KBM-7 (cell line): ENCODE results near the gene JAK2.
"Not testable (repeated sequence)": the region's sequence is repeated elsewhere in the genome, so short reads cannot be mapped to it uniquely, and the experiment has no call there.

Experiments used
- DNase-seq: peaks from one replicate; pipeline ENCODE4 v3.0.0-alpha.2; 2015
- in situ Hi-C: fragments of 300-500 bp; cut with MboI; formaldehyde crosslinking; loops from 2 replicates; pipeline ENCODE4 v1.14.3; 2020; ENCODE audit warnings: low sequenced_read_pairs, low pct_unique_long_range_greater_than_20kb, mixed read lengths

JAK2 gene

DNA sequence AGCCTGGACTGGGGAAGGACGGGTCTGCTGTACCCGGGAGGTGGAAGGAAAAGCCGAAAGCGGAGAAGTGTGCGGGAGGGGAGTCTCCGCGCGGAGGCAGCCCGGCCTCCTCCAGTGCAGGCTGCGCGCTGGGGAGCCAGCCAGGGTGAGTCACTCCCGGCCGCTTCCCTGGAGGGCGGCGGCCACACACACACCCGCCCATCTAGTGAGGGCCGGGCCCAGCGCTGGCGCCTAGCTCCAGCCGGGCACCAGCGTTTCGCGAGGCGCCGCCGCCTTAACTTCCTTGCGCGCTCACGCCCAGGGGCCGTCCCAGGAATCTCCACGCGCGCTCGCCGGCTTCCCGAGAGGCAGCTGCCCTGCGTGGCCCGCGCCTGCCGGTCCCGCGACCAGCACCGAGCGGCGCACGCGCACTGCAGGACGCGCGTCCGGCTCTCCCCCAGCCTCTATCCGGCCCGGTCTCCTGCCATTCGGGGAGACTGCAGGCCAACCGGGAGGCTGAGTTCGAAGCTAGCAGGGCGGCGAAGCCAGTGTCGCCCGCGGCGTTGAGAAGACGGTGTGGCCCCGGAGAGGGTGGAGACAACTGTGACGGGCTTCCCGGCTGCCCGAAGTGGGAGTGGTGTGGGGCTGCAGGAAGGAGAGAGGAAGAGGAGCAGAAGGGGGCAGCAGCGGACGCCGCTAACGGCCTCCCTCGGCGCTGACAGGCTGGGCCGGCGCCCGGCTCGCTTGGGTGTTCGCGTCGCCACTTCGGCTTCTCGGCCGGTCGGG lies at the start of gene JAK2:
JAK2 (plus strand) TSS at position 652 of the 765 bp plus-strand sequence. CDS start 36,716 bp downstream, outside the sequence.
- peak; percentile 96 for DNase-seq
- in situ Hi-C loops: loop anchor here (25.0 kb wide), 1 partner anchor 223 kb away; no protein-coding TSS in a partner anchor

DNA sequence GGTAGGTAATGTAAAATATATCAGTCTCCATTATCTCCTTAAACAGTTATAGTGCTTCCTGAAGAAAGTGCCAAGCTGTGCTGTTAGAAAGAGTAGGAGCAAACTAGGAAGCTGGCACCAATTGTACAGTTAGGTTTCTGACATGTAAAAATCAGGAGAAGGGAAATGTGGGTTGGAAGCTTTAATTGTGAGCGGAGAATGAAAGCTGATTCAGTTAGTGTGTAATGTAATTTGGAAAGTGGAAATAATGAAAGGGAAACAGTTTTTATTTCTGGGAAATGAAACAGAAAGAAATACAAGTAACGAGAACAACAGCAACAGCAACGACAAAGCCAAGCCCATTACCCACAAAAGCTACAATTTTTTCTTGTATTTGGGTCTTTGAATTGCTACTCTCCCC lies 48.8 kb upstream of the JAK2 start:
- DNase-seq: no peak
- in situ Hi-C loops: no loop called here

DNA sequence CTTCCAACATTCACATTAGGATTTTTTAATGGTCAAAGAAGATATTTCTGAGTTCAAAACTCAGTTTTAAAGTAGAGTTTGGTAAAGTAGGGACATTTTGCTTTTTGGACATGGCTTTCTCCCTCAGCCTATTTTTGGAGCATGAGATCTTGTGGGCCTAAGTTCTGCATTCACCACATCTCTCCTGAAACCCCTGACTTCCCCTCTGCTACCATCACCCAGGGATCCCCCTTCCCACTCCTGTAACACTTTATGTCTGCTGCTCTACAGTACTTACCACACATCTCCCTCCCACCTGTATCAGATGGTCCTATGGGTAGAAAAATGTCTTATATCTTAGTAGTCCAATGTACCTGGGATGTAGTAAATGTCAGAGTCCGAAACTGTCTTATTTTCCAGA lies 48.2 kb upstream of the JAK2 start:
- in situ Hi-C loops: no loop called here

DNA sequence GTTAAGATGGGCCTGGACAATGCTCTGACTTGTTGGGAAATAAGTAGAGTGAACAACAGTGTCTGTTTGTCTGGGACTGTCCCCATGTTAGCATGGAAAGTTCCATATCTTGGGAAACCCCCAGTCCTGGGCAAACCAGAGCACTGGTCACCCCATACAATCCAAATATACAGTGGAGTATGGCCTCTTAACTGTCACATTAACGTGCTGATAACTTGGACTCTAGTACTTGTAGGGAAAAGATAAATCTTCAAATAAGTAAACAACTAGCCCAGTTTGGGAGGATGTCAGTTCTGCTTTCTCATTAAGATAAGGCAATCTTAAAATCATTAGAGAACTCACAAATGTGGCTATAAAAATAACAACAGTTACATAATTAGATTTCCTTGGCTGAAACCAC lies 47.6 kb upstream of the JAK2 start:
- no peak for DNase-seq
- in situ Hi-C loops: no loop called here

More for the DNA sequence above, 48.2 kb upstream of the JAK2 start:
- peak; percentile 16 for DNase-seq

DNA sequence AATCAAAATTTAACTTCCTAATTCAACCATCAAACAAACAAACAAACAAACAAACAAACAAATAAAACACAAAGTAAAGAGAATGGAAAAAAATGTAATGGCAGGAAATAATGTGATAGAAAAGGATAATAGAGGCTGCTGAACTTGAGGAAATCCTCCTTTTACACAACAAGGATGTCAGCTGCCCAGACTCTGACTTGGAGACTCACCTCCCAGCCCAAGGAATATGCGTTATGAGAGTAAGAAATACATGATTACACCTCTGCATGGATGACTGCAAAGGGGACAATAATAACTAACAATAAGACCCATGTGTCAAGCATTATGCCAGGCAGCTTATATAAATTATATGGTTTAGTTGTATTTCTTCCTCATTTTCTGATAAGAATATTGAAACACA lies 46.6 kb upstream of the JAK2 start:
- in situ Hi-C loops: no loop called here
- DNase-seq: no peak

DNA sequence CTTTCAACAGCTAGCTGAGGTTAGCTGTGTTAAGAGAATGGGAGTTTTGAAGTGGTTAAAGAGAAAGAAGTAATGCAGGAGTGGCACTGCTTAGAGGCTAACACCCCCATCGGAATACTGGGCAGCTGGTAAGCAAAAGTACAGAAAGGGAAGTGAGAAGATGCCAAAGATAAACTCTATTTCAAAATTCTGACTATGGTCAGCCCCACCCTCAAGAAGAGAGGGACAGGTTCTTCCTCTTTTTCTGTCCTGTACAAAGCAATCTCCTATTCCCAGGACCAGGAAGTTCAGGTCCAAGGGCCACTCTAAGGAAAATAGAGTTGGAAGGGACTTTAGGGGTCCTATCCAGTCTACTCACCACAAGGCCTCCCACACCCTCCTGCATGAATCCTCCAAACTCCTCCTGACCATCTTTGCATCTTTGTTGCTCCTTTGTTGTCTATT lies 45.9 kb upstream of the JAK2 start:
- in situ Hi-C loops: no loop called here
- peak; percentile 92 for DNase-seq

DNA sequence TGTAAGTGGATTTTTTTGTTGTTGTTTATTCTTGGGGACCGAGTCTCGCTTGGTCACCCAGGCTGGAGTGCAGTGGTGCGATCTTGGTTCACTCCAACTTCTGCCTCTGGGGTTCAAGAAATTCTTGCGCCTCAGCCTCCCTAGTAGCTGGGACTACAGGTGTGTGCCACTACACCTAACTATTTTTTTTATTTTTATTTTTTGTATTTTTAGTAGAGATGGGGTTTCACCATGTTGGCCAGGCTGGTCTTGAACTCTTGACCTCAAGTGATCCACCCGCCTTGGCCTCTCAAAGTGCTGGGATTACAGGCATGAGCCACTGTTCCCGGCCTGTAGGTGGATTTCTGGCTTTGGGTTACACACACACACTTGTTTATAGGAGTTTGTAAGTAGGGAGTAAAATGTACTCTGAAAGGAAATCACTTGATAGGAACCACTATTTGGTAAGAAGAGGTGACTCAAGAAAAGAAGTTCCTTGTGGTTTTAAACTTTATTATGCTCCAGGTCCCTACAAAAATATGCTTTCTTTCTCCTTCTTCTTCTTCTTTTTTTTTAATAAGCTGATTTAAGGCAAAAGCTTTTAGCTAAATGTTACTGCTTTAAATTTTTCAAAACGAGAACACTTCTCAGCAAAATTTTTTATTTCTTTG lies 42.9 kb upstream of the JAK2 start:
- in situ Hi-C loops: not testable (repeated sequence)
- DNase-seq: peak; percentile 38

DNA sequence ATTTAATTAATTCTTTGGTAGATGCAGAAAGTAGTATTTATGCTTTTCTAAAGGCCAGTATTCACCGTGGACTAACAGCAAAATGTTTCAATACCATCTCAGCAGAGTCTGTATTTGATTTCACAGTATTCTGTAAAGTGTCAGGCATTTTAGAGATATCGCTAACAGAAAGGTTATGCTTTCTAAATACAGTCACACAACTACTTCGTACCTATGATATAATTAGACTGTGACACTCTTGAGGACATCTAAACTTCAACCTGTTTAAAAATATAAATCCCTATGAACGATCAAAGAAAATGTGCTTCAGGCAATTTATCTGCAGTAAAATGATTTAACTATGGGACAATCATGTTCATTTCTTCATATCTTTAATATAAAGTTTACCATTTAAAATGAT lies 41.7 kb upstream of the JAK2 start:
- in situ Hi-C loops: no loop called here
- no peak for DNase-seq

DNA sequence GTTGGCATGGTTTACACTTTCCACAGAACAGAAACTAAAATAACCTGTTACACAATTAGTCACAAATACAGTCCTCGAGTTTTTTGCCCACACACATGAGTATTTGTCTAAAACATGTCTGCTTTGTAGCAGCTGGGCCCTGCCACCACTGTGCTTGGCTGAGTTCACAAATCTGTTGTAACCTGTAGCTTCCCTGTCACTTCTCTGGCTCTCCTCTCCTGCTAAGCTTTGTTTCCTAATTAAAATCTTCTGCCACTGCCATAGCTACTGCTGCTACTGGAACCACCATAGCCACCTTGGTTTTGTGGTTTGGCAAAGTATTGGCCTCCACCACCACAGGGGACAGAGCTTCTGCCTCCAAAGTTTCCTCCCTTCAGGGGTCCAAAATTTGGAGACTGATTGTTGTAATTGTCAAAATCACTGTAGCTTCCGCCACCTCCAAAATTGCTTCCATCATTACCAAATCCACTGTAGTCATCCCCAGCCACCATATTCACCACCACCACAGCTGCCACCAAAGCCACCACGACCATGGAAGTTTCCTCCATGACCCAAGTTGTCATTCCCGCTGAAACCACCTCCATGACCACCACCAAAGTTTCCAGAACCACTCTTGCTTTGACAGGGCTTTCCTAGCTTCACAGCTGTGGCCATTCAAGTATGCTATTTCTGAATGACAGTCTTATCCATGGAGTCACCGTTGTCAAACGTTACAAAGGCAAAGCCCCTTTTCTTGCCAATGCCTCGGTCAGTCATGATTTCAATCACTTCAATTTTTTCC lies 40.5 kb upstream of the JAK2 start:
- in situ Hi-C loops: not testable (repeated sequence)
- peak; percentile 2 for DNase-seq

DNA sequence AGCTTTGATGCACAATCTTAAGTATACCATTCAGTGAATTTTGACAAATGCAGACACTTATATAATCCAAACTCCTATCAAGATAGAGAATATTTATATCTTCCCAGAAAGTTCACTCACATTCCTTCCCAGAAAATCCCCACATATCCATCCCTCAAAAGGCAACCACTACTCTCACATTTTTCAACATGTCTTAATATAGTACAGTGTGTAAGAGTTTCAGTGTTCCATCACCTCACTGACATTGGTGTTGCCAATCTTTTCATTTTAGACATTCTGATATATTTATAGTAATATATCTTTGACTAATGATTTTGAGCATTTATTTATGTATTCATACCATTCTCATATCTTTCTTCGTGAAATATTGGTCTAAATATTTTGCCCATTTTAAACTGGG lies 38.1 kb upstream of the JAK2 start:
- in situ Hi-C loops: no loop called here
- DNase-seq: no peak

DNA sequence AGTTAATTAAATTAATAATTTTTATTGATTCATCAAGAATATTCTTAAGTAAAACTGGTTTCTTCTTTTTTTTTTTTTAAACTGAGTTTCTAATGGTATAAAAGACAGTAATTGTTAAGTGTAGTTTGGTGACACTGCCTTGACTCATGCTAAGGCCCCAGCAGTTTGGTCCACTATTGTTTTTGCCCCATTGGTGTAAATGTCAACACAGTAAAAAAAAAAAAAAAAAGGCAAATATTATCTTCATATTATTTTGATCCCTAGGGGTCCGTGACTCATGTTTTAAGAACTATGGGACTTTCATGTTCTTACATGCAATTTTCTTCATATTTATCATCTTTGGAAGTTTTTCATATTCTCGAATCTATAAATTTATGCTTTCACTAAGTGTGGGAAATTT lies 29.2 kb upstream of the JAK2 start:
- in situ Hi-C loops: no loop called here
- no peak for DNase-seq

DNA sequence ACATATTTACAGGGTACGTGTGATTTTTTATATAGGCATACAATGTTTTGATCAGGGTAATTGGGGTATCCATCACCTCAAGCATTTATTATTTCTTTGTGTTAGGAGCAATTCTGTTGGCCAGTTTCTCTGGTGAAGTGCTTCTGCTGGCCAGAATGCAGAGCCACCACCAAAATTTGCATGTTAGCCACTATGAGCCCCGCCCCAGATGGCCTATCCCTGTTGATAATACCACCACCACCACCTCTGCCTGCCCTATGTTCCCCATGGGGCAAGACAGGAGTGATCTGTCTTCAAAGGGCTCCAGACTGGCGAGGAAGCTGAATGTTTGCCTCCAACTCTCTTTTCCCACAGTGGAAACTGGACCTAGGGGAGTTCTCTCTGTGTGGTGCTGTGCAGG lies 26.0 kb upstream of the JAK2 start:
- in situ Hi-C loops: no loop called here
- no peak for DNase-seq

DNA sequence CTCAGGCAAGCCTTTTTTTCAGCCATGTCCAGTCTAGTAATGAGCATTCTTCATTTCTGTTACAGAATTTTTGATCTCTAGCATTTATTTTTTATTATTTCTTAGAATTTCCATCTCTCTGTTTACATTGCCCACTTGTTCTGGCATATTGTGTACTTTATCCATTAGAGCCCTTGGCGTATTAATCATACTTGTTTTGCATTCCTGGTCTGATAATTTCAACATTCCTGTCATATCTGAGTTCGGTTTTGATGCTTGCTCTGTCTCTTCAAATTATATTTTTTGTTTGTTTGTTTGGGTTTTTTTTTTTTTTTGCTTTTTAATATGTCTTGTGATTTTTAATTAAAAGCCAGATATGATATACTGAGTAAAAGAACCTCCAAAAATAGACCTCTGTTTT lies 23.0 kb upstream of the JAK2 start:
- DNase-seq: no peak
- in situ Hi-C loops: no loop called here

DNA sequence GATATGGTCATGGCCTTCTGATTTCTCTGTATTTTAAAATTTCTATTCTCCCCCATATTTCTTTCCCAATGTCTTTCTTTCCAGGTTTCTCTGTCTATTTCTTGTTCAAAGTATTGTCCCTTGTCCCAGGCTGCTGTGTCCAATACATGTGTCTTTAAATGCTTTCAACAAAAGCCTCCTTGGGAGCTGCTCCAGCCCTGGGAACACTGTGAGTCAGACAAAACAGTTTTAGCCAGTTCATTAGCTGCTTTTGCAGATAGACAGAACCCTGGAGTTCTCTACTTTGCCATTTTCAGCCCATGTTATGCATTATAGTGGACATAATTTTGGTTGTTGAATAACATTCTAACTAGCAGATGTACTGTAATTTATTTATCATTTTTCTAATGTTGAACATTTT lies 20.5 kb upstream of the JAK2 start:
- no peak for DNase-seq
- in situ Hi-C loops: no loop called here

DNA sequence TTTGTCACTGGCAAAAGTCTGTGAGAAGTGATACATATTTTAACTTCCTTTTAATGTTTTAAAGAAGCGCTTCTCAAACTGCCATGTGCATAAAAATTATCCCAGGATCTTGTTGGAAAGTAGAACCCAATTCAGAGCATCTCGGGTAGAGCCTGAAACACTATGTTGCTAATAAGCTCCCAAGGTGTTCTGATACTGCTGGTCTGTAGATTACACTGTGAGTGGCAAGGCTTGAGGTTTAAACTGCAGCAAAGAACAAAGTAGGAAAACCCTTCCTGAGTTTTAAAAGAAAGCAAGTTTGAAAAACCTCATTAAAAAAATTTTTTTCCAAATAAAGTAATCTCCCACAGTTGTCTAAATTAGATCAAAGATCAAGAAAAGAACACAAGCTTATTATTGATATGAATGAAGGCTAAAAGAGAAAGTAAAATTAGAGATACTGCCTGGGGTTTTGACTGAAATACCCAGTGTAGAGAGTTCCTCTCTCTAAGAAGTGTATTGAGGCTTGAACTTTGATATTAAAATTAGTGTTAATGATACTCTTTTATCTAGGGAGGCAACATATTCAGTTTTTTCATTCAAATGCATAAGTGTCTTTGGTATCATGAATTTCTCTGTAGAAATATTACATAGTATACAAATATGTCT lies 19.8 kb upstream of the JAK2 start:
- DNase-seq: no peak
- in situ Hi-C loops: no loop called here

DNA sequence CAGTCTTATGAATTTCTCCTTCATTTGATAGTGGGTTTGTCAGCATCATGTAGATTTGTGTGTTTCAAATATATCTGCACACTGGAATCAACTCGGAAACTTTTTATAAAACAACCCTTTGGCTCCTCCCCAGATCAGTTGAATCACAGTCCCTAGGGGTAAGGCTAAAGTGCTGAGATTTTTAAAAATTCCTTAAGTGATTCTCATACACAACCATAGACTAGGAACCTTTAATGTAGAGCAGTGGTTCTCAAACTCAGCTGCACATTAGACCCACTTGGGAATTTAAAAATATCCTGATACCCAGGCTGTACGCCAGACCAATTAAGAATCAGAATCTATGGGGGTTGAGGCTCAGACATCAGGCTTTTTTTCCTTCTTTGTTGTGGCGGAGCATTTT lies 17.5 kb upstream of the JAK2 start:
- in situ Hi-C loops: no loop called here
- no peak for DNase-seq

DNA sequence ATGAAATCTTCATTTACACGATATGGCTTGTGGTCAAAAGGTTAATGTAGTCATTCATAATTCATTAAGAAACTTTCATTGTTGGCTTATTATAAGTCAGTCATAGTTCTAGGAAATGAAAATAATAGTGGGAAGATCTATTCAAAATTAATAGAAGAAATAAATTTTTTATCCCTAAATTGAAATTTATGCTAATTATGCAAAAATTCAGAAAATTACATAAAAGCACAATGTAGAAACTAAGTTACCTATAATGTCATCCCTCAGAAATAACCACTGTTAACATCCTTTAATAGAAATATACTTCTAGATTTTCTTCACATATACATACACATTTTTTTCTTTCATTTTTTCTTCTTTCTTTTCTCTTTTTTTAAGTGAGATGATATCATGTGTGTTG lies 15.9 kb upstream of the JAK2 start:
- in situ Hi-C loops: no loop called here
- no peak for DNase-seq

DNA sequence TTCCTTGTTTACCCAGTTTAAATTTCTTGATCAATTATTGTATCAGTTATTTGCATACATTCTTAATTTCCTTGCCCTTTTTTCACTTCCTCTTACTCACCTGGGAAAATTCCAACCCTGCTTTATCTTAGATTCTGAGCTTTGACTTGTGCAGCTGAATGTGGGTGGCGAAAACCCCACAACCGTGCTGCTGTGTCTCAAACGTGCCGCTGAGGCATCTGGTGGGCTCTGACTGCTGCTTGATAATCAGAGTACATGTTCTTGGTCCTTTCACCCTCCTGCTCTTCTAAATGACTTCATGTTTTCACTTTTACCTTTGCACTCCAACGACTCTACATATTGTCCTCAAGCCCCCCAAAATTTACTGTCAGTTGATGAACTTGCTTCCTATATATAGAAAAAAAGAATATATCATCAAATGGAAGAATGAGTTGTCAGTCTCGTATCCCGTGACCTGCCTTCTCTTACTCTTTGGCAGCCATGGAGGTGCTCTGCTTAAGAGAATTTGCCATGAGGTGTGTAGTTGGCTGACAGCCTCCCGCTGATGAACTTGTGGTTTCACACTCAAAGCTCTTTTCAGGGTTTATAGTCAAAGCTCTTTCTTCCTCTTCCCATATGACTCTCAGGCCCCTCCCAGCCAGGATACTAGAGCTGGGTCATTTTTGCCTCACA lies 14.0 kb upstream of the JAK2 start:
- DNase-seq: peak; percentile 42
- in situ Hi-C loops: no loop called here

DNA sequence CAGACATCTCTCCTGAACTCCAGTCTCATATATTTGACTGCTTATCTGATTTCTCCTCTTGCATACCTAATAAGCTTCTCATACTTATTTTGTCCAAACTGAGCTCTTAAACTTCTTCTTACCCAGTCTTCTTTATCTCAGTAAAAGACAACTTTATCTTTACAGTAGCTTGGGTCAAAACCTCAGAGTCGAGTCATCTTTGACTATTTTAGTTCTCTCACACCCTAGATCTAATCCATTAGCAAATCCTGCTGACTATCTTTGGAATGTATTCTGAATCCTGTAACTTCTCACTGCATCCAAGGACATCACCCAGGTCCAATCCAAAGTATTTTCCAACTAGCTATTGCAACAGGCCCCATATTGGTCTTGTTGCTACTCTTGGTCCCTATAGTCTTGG lies 11.8 kb upstream of the JAK2 start:
- no peak for DNase-seq
- in situ Hi-C loops: no loop called here
